Activated T-cell treated with anti-CD3 and anti-CD28 coated beads, Interleukin-2, amount 50 U/mL, for 4 hours (primary cell): ENCODE measurements around the gene CKS1B. TPM values are rescaled to one million over a fixed set of nuclear protein-coding genes. Genes with fewer than 3 reads are reported as not detected.

Source experiments
- ATAC-seq, 2 donors: fragments of 200-7000 bp; cut with Tn5 transposase; one replicate each; pipeline ENCODE4 v1.10.0; 2021
- DNase-seq: peaks from one replicate; pipeline ENCODE4 v3.0.0-alpha.2; 2020
- H3K27me3 Mint-ChIP-seq: one replicate; pipeline ENCODE4 v1.8.0; 2021; ENCODE audit warnings: low read depth, mixed read lengths
- H3K36me3 Mint-ChIP-seq: one replicate; pipeline ENCODE4 v1.8.0; 2022; ENCODE audit warnings: mixed read lengths; ENCODE audit not compliant: insufficient read depth
- H3K4me1 Mint-ChIP-seq: one replicate; pipeline ENCODE4 v1.8.0; 2021; ENCODE audit warnings: low read depth, mixed read lengths
- H3K4me3 Mint-ChIP-seq: one replicate; pipeline ENCODE4 v1.8.0; 2021; ENCODE audit warnings: mild to moderate bottlenecking, moderate library complexity, mixed read lengths
- H3K9me3 Mint-ChIP-seq: one replicate; pipeline ENCODE4 v1.8.0; 2021; ENCODE audit warnings: mixed read lengths
- total RNA-seq, 3 donors: library from RNA; stranded (reverse); gene quantifications; one replicate each; pipeline ENCODE4 v1.2.1, GENCODE V29; 2021

The CKS1B gene
- total RNA-seq, 3 donors from 2014 or later, result 61.5 to 78.5 (median 76.7) TPM

DNA sequence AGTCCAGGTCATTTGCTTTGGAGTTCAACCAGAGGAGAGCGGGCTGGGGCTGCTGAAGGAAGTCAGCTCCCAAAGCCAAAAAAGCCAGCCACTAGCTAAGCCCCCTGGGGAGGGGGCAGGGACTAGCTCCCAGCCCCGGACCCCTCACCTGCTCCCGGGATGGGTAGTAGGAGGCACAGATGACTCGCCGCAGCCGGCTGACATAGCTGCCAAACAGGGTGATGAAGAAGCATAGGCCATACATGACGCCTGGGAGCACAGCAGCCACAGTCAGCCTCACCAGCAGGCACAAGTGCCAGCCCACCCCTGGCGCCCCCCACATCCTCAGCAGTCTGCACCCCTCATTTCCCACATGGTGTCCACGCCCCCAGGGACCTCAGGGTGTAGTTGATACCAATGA is 51.7 kb downstream of the CKS1B start:
- peaks cover 1% of the 10 kb centered on the region for H3K27me3 Mint-ChIP-seq
- no peaks in the 10 kb centered on the region for H3K4me1 Mint-ChIP-seq
- no peak for DNase-seq
- no peak overlapping the region for H3K4me3 Mint-ChIP-seq
- H3K36me3 Mint-ChIP-seq, result no peaks in the 10 kb centered on the region
- no peak for ATAC-seq
- H3K9me3 Mint-ChIP-seq, result no peaks in the 10 kb centered on the region

GRCh38 chr1:155026588-155026987 is 52.1 kb downstream of the CKS1B start:
- DNase-seq (no peak), ATAC-seq (no peak)
- Mint-ChIP-seq H3K36me3 (no peaks in the 10 kb centered on the region), H3K27me3 (peaks cover 1% of the 10 kb centered on the region), H3K9me3 (no peaks in the 10 kb centered on the region), H3K4me1 (no peaks in the 10 kb centered on the region), H3K4me3 (no peak overlapping the region)

Other genes starting within 250 kb of the CKS1B start
- gene KCNN3, start 104.4 kb upstream of the CKS1B start, total RNA-seq, result under 1 TPM; 0.35 to 0.51 (median 0.45) TPM
- 10 to 100 TPM; 46.7 to 53.0 (median 48.3) TPM for gene PMVK, start 38.0 kb upstream of the CKS1B start, total RNA-seq
- gene PBXIP1, start 18.6 kb upstream of the CKS1B start, total RNA-seq, result 10 to 100 TPM in 1 of 3 donors, 1 to 10 TPM in 2; 7.7 to 12.7 (median 9.5) TPM
- gene PYGO2, start 12.9 kb upstream of the CKS1B start, total RNA-seq, result 10 to 100 TPM; 27.6 to 28.3 (median 28.1) TPM
- gene SHC1, start 3.9 kb upstream of the CKS1B start, total RNA-seq, result 10 to 100 TPM; 38.7 to 43.7 (median 39.2) TPM
- gene FLAD1, start 8.7 kb downstream of the CKS1B start, total RNA-seq, result 100 to 1,000 TPM; 108 to 109 (median 108) TPM
- gene LENEP, start 18.9 kb downstream of the CKS1B start, total RNA-seq, result under 1 TPM in 2 of 3 donors, not detected in 1; 0.40 to 0.50 TPM
- 10 to 100 TPM; 40.6 to 76.0 (median 52.2) TPM for gene ZBTB7B, start 28.1 kb downstream of the CKS1B start, total RNA-seq
- gene DCST2, start 59.1 kb downstream of the CKS1B start, total RNA-seq, result under 1 TPM in 1 of 3 donors, not detected in 2; 0.08 TPM
- not detected for gene DCST1, start 59.1 kb downstream of the CKS1B start, total RNA-seq
- gene ADAM15, start 76.6 kb downstream of the CKS1B start, total RNA-seq, result 10 to 100 TPM; 46.3 to 63.4 (median 48.8) TPM
- 1 to 10 TPM; 4.2 to 4.5 (median 4.3) TPM for gene EFNA4, start 89.1 kb downstream of the CKS1B start, total RNA-seq
- 1 to 10 TPM in 2 of 3 donors, under 1 TPM in 1; 0.84 to 2.0 (median 1.1) TPM for gene EFNA3, start 104.2 kb downstream of the CKS1B start, total RNA-seq
- under 1 TPM; 0.30 to 0.61 (median 0.32) TPM for gene EFNA1, start 153.2 kb downstream of the CKS1B start, total RNA-seq
- 10 to 100 TPM; 29.1 to 36.0 (median 33.5) TPM for gene SLC50A1, start 161.2 kb downstream of the CKS1B start, total RNA-seq
- gene DPM3, start 165.8 kb downstream of the CKS1B start, total RNA-seq, result 10 to 100 TPM; 28.2 to 39.2 (median 33.0) TPM
- 100 to 1,000 TPM; 191 to 204 (median 193) TPM for gene KRTCAP2, start 198.6 kb downstream of the CKS1B start, total RNA-seq
- gene TRIM46, start 199.2 kb downstream of the CKS1B start, total RNA-seq, result 1 to 10 TPM; 3.5 to 4.4 (median 3.5) TPM
- gene THBS3, start 233.2 kb downstream of the CKS1B start, total RNA-seq, result 1 to 10 TPM; 3.0 to 4.1 (median 3.7) TPM
- 10 to 100 TPM; 77.4 to 88.6 (median 77.7) TPM for gene MTX1, start 234.0 kb downstream of the CKS1B start, total RNA-seq